Esophagus muscularis mucosa (tissue), 4 donors: ENCODE data around the gene GADD45GIP1. TPM values are rescaled to one million over a fixed set of nuclear protein-coding genes. Genes with fewer than 3 reads are reported as not detected.

ENCODE experiments used
- DNase-seq: peaks from one replicate; pipeline ENCODE4 v3.0.0-alpha.2; 2017; ENCODE audit errors: extremely low spot score
- H3K27ac ChIP-seq, 4 donors: fragments of 200-600 bp; sonication (generic); replicated peaks in 1 of 4; 1 replicate in 3 of 4; 2 replicates in 1 of 4; pipeline ENCODE4 v1.5.1; 2016 to 2019; ENCODE audit warnings: mild to moderate bottlenecking in 1 of 4
- H3K27me3 ChIP-seq, 4 donors: fragments of 200-600 bp; sonication (generic); one replicate each; pipeline versions ENCODE4 v1.5.1 to v1.6.0; 2016 to 2019
- H3K36me3 ChIP-seq, 4 donors: fragments of 200-600 bp; sonication (generic); one replicate each; pipeline ENCODE4 v1.5.1; 2016 to 2019
- H3K4me1 ChIP-seq, 4 donors: fragments of 200-600 bp; sonication (generic); one replicate each; pipeline ENCODE4 v1.5.1; 2016 to 2019
- H3K4me3 ChIP-seq, 4 donors: fragments of 200-600 bp; sonication (generic); 1 replicate in 2 of 4; 2 replicates in 2 of 4; pipeline ENCODE4 v1.5.1; 2016 to 2019; ENCODE audit warnings: mild to moderate bottlenecking in 4 of 4, moderate library complexity in 1 of 4
- H3K9me3 ChIP-seq, 4 donors: fragments of 200-600 bp; sonication (generic); 1 replicate in 3 of 4; 2 replicates in 1 of 4; pipeline ENCODE4 v1.5.1; 2016 to 2019
- EP300 ChIP-seq: sonication (generic); formaldehyde crosslinking; IDR thresholded peaks from one replicate; pipeline ENCODE4 v1.6.1; 2017; ENCODE audit warnings: antibody characterized with exemption
- POLR2A ChIP-seq: fragments of 450-650 bp; IDR thresholded peaks from one replicate; pipeline ENCODE4 v1.6.1; 2017; ENCODE audit warnings: antibody characterized with exemption, moderate library complexity, mild to moderate bottlenecking, low read depth
- POLR2AphosphoS5 ChIP-seq, 2 donors: sonication (generic); formaldehyde crosslinking; IDR thresholded peaks; one replicate each; pipeline ENCODE4 v1.6.1; 2017; ENCODE audit warnings: antibody characterized with exemption in 2 of 2
- WGBS: methylation state at CpG from one replicate; pipeline ENCODE4 v1.1.5; 2018; 5-methylcytosine and 5-hydroxymethylcytosine counted together
- intact Hi-C: fragments of 100-400 bp; cut with DNase I; formaldehyde crosslinking; loops from one replicate; pipeline ENCODE4 v1.15.1; 2023
- total RNA-seq, 4 donors: library from RNA; depleted of rRNA; stranded (reverse); fragments of >200 nt; gene quantifications; one replicate each; pipeline versions ENCODE4 v1.1.0 to v1.2.1, GENCODE V29; 2016
- TF ChIP-seq, protein P1 (sequence below), 3 experiments: fragments of 200-600 bp in 2 of 3; fragments of 450-650 bp in 1 of 3; sonication (generic) in 2 of 3; IDR thresholded peaks; one replicate each; pipeline ENCODE4 v1.5.1; 2017 to 2019; ENCODE audit warnings: antibody characterized with exemption in 3 of 3, mild to moderate bottlenecking in 2 of 3, moderate library complexity in 1 of 3

The GADD45GIP1 gene
- total RNA-seq, 4 donors from 2014 or later = 33.0 to 60.1 (median 49.3) TPM

DNA sequence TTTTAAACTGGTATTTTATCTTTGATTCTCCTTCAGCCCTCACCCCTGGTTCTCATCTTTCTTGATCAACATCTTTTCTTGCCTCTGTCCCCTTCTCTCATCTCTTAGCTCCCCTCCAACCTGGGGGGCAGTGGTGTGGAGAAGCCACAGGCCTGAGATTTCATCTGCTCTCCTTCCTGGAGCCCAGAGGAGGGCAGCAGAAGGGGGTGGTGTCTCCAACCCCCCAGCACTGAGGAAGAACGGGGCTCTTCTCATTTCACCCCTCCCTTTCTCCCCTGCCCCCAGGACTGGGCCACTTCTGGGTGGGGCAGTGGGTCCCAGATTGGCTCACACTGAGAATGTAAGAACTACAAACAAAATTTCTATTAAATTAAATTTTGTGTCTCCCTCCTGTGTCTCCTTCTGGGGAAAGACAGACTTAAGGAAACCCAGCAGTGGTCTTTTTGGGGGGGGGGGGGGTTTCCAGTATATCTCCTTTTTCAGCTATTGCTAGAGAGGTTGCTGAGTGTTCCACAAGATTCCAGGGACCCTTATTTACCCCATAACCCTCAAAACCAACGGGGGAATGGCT is 12.8 kb downstream of the GADD45GIP1 start:
- no peak for DNase-seq
- intact Hi-C loops = no loop called here
- TF ChIP-seq POLR2AphosphoS5 (IDR thresholded peaks at IDR 0.05) (no peak), POLR2A (no peak), EP300 (no peak)
- TF ChIP-seq, protein P1, sequence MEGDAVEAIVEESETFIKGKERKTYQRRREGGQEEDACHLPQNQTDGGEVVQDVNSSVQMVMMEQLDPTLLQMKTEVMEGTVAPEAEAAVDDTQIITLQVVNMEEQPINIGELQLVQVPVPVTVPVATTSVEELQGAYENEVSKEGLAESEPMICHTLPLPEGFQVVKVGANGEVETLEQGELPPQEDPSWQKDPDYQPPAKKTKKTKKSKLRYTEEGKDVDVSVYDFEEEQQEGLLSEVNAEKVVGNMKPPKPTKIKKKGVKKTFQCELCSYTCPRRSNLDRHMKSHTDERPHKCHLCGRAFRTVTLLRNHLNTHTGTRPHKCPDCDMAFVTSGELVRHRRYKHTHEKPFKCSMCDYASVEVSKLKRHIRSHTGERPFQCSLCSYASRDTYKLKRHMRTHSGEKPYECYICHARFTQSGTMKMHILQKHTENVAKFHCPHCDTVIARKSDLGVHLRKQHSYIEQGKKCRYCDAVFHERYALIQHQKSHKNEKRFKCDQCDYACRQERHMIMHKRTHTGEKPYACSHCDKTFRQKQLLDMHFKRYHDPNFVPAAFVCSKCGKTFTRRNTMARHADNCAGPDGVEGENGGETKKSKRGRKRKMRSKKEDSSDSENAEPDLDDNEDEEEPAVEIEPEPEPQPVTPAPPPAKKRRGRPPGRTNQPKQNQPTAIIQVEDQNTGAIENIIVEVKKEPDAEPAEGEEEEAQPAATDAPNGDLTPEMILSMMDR (IDR thresholded peaks at IDR 0.05) = no peak
- H3K27me3 ChIP-seq = no peaks in the 10 kb centered on the region
- H3K4me3 ChIP-seq = no peak overlapping the region
- H3K4me1 ChIP-seq = peaks cover 54 to 89% (median 64%) of the 10 kb centered on the region in 4 donors
- peaks cover 62 to 74% (median 68%) of the 10 kb centered on the region in 4 donors for H3K36me3 ChIP-seq
- WGBS = 59% methylated on average over 2 of the region's 2 CpGs
- H3K27ac ChIP-seq = peak overlapping the region; percentile 96 to 99 (median 96)
- no peaks in the 10 kb centered on the region for H3K9me3 ChIP-seq

DNA sequence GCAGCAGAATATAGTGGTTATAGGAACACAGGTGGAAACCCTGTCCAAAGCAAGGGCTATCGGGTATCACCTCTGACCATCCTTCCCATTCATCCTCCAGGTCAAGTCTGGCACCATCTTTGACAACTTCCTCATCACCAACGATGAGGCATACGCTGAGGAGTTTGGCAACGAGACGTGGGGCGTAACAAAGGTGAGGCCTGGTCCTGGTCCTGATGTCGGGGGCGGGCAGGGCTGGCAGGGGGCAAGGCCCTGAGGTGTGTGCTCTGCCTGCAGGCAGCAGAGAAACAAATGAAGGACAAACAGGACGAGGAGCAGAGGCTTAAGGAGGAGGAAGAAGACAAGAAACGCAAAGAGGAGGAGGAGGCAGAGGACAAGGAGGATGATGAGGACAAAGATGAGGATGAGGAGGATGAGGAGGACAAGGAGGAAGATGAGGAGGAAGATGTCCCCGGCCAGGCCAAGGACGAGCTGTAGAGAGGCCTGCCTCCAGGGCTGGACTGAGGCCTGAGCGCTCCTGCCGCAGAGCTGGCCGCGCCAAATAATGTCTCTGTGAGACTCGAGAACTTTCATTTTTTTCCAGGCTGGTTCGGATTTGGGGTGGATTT is 13.5 kb downstream of the GADD45GIP1 start:
- DNase-seq = no peak
- H3K36me3 ChIP-seq = peaks cover 56 to 68% (median 61%) of the 10 kb centered on the region in 4 donors

DNA sequence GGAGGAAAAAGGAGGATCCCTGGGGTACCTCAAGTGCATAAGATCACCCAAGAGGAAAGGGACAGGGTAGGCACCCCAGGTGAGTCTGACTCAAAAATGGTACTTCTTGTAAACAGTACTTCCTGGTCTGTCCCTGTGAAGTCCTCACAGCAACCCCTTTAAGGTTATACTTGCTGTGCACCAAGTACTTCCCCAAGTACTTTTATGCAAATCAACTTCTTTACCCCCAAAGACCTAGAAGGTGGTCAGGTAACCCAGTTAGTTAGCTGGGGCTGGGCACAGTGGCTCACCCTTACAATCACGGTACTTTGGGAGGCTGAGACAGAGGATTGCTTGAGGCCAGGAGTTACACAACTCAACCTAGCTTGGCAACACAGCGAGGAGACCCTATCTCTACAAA is 16.1 kb downstream of the GADD45GIP1 start:
- Histone ChIP-seq H3K9me3 (no peaks in the 10 kb centered on the region), H3K27me3 (no peaks in the 10 kb centered on the region), H3K4me1 (peaks cover 47 to 73% (median 58%) of the 10 kb centered on the region in 4 donors), H3K27ac (peak overlapping the region in 2 of 4 donors; percentile 88 to 96), H3K36me3 (peaks cover 49 to 55% (median 52%) of the 10 kb centered on the region in 4 donors), H3K4me3 (no peak overlapping the region)
- no peak for DNase-seq
- 73% methylated on average over 2 of the region's 2 CpGs for WGBS
- no peak for TF ChIP-seq EP300
- intact Hi-C loops = no loop called here

More for the DNA sequence above, 13.5 kb downstream of the GADD45GIP1 start:
- intact Hi-C loops = no loop called here
- no peak for TF ChIP-seq POLR2AphosphoS5 (IDR thresholded peaks at IDR 0.05)
- TF ChIP-seq EP300 = no peak
- no peak for TF ChIP-seq POLR2A
- TF ChIP-seq, protein P1 (IDR thresholded peaks at IDR 0.05) = no peak
- WGBS = 80% methylated on average over 18 of the region's 18 CpGs
- Histone ChIP-seq H3K27me3 (no peaks in the 10 kb centered on the region), H3K4me3 (no peak overlapping the region), H3K27ac (peak overlapping the region; percentile 41 to 97 (median 96)), H3K9me3 (no peaks in the 10 kb centered on the region), H3K4me1 (peaks cover 54 to 88% (median 65%) of the 10 kb centered on the region in 4 donors)

DNA sequence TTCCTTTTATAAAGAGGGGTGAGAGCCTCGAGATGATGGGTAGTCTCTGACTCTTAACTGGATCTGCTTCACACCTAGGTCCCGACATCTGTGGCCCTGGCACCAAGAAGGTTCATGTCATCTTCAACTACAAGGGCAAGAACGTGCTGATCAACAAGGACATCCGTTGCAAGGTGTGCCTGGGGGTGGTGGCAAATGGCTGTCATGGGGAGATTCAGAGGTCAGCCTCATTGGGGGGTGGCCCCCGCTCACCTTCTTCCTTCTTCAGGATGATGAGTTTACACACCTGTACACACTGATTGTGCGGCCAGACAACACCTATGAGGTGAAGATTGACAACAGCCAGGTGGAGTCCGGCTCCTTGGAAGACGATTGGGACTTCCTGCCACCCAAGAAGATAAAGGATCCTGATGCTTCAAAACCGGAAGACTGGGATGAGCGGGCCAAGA is 17.0 kb downstream of the GADD45GIP1 start:
- Histone ChIP-seq H3K4me1 (peaks cover 46 to 70% (median 55%) of the 10 kb centered on the region in 4 donors), H3K27me3 (no peaks in the 10 kb centered on the region), H3K36me3 (peaks cover 49 to 54% (median 51%) of the 10 kb centered on the region in 4 donors), H3K9me3 (no peaks in the 10 kb centered on the region), H3K4me3 (peak overlapping the region; percentile 78 to 99 (median 88)), H3K27ac (peak overlapping the region; percentile 88 to 96 (median 93))
- TF ChIP-seq POLR2AphosphoS5 (IDR thresholded peaks at IDR 0.05) (no peak), POLR2A (no peak), EP300 (no peak)
- TF ChIP-seq, protein P1 (IDR thresholded peaks at IDR 0.05) = no peak
- intact Hi-C loops = no loop called here
- no peak for DNase-seq
- 68% methylated on average over 10 of the region's 10 CpGs for WGBS

DNA sequence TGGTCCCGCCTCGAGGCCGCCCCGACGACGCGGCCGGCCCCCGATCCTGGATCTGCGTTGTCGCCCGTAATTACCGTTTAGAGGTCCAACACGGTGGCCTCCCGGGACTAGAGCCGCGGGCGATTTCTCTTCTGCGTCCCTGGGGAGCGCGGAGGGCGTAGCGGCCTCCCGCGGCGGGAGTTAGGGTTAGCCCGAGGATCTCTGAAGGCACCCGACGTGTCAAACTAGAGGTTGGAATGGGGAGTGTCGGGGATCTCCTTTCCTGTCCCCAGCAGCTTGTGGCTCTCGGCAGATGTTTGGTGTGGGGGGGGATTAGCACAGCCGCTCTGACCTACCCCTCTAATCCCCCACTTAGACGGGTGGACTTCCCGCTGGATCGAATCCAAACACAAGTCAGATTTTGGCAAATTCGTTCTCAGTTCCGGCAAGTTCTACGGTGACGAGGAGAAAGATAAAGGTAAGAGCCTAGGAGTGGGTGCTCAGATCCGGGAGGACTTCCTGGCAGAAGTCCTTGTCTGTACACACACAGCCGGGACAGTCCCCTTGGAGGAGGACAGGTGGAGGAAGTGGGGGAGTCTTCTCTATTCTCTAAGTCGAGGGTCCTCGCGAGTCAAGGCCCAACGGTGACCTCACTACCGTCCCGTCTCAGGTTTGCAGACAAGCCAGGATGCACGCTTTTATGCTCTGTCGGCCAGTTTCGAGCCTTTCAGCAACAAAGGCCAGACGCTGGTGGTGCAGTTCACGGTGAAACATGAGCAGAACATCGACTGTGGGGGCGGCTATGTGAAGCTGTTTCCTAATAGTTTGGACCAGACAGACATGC is 18.0 kb downstream of the GADD45GIP1 start:
- peaks cover 45 to 62% (median 55%) of the 10 kb centered on the region in 4 donors for H3K4me1 ChIP-seq
- H3K27me3 ChIP-seq = no peaks in the 10 kb centered on the region
- H3K36me3 ChIP-seq = peaks cover 42 to 44% (median 42%) of the 10 kb centered on the region in 4 donors
- intact Hi-C loops = no loop called here
- no peak for TF ChIP-seq POLR2A
- TF ChIP-seq, protein P1 (IDR thresholded peaks at IDR 0.05) = peak in 2 of 3 experiments; percentile 7 to 40
- peak overlapping the region; percentile 78 to 99 (median 88) for H3K4me3 ChIP-seq
- WGBS = under 1% methylated on average over 21 of the region's 54 CpGs
- H3K27ac ChIP-seq = peak overlapping the region; percentile 88 to 96 (median 93)
- no peaks in the 10 kb centered on the region for H3K9me3 ChIP-seq
- no peak for DNase-seq
